CD4-positive, alpha-beta T cell treated with Interferon gamma for 1 hour (primary cell): ENCODE measurements around the gene PTX4.

Source experiments
- DNase-seq: peaks from one replicate; pipeline ENCODE4 v3.0.0-alpha.2; 2020

The PTX4 gene

GRCh38 chr16:1499756-1500464 lies 11.2 kb upstream of the PTX4 start:
- DNase-seq = no peak

GRCh38 chr16:1498899-1499676 lies 10.3 kb upstream of the PTX4 start:
- DNase-seq = no peak

- DNase-seq = no peak
These were observed 8.4 kb upstream of the PTX4 start for GRCh38 chr16:1497014-1497598.

- DNase-seq = no peak
These were observed 7.7 kb upstream of the PTX4 start for GRCh38 chr16:1496464-1496863.

- DNase-seq = no peak
These were observed 7.1 kb upstream of the PTX4 start for GRCh38 chr16:1495889-1496262.

- DNase-seq = no peak
These were observed 6.6 kb upstream of the PTX4 start for GRCh38 chr16:1495211-1495888.

GRCh38 chr16:1494711-1495110 lies 6.0 kb upstream of the PTX4 start:
- no peak for DNase-seq

GRCh38 chr16:1494129-1494640 lies 5.4 kb upstream of the PTX4 start:
- no peak for DNase-seq

- no peak for DNase-seq
These were observed 5.0 kb upstream of the PTX4 start for GRCh38 chr16:1493746-1494094.

- peak; percentile 81 for DNase-seq
These were observed 4.4 kb upstream of the PTX4 start, which contains the start of gene TELO2 for GRCh38 chr16:1492923-1493745. TSS of gene TELO2 (plus strand) at chr16:1493360. CDS start at chr16:1494282, 922 bp downstream.

GRCh38 chr16:1492082-1492922 lies 3.6 kb upstream of the PTX4 start:
- DNase-seq = no peak

GRCh38 chr16:1491327-1491726 lies 2.6 kb upstream of the PTX4 start:
- DNase-seq = no peak

GRCh38 chr16:1489077-1489476 lies 333 bp upstream of the PTX4 start:
- DNase-seq = no peak

- no peak for DNase-seq
These were observed 616 bp downstream of the PTX4 start for GRCh38 chr16:1488054-1488601.

GRCh38 chr16:1487395-1488053 lies 1.2 kb downstream of the PTX4 start:
- no peak for DNase-seq

- DNase-seq = no peak
These were observed 2.0 kb downstream of the PTX4 start for GRCh38 chr16:1486551-1487390.

- DNase-seq = no peak
These were observed 2.8 kb downstream of the PTX4 start for GRCh38 chr16:1485847-1486496.

- DNase-seq = no peak
These were observed 6.6 kb downstream of the PTX4 start for GRCh38 chr16:1481906-1482835.
